K562 (cell line): ENCODE measurements around the gene CFAP410. TPM values are rescaled to one million over a fixed set of nuclear protein-coding genes. Genes with fewer than 3 reads are reported as not detected.

Source experiments
- ADNP ChIP-seq: fragments of 200-800 bp; sonication (Bioruptor generic); IDR thresholded peaks from 2 replicates; pipeline ENCODE4 v1.6.1; 2016; ENCODE audit warnings: missing genetic modification characterization, missing compliant biosample characterization
- BRD4 ChIP-seq: fragments of 200-600 bp; sonication (generic); IDR thresholded peaks from 2 replicates; pipeline ENCODE4 v1.6.1; 2017; ENCODE audit warnings: inconsistent platforms
- CAMTA2 ChIP-seq: fragments of 250-450 bp; sonication (Bioruptor Pico); conservative IDR thresholded peaks from 2 replicates; pipeline ENCODE4 v1.5.1; 2022
- CREM ChIP-seq: IDR thresholded peaks from 2 replicates; pipeline ENCODE4 v1.6.1; 2014; ENCODE audit warnings: antibody characterized with exemption, low read depth
- ELF2 ChIP-seq: fragments of 250-450 bp; sonication (Bioruptor Pico); IDR thresholded peaks from 2 replicates; pipeline ENCODE4 v1.5.0; 2021; ENCODE audit warnings: mild to moderate bottlenecking
- ETS1 ChIP-seq: conservative IDR thresholded peaks from 2 replicates; pipeline ENCODE4 v1.6.1; 2011; ENCODE audit warnings: low read depth, mild to moderate bottlenecking, low read length; ENCODE audit not compliant: control insufficient read depth
- FUS ChIP-seq: fragments of 200-400 bp; formaldehyde crosslinking; optimal IDR thresholded peaks from 2 replicates; pipeline ENCODE3; 2017; ENCODE audit warnings: low read depth, low read length
- KAT7 ChIP-seq: sonication (generic); formaldehyde crosslinking; IDR thresholded peaks from 2 replicates; pipeline ENCODE4 v1.8.0; 2022; ENCODE audit warnings: missing genetic modification reagents, mild to moderate bottlenecking, borderline replicate concordance
- KLF13 ChIP-seq: fragments of 450-650 bp; IDR thresholded peaks from 2 replicates; pipeline ENCODE4 v1.6.1; 2016; ENCODE audit warnings: missing genetic modification characterization, low read depth, mild to moderate bottlenecking, missing compliant biosample characterization, moderate library complexity, borderline replicate concordance
- NUFIP1 ChIP-seq: fragments of 450-650 bp; IDR thresholded peaks from 2 replicates; pipeline ENCODE4 v1.6.1; 2018; ENCODE audit not compliant: partially characterized antibody
- RB1 ChIP-seq: fragments of 450-650 bp; IDR thresholded peaks from 2 replicates; pipeline ENCODE4 v1.6.1; 2017; ENCODE audit warnings: low read depth, mild to moderate bottlenecking
- RNF2 ChIP-seq: sonication (generic); IDR thresholded peaks from 2 replicates; pipeline ENCODE4 v1.6.1; 2016
- RNF219 ChIP-seq: fragments of 250-450 bp; sonication (Bioruptor Pico); IDR thresholded peaks from 2 replicates; pipeline ENCODE4 v1.5.0; 2022; ENCODE audit warnings: mild to moderate bottlenecking
- SREBF2 ChIP-seq: sonication (generic); formaldehyde crosslinking; IDR thresholded peaks from 2 replicates; pipeline ENCODE4 v1.4.0; 2020; ENCODE audit warnings: mild to moderate bottlenecking, missing genetic modification reagents
- SRSF7 ChIP-seq: fragments of 200-400 bp; formaldehyde crosslinking; optimal IDR thresholded peaks from 2 replicates; pipeline ENCODE3; 2017; ENCODE audit warnings: mild to moderate bottlenecking, low read depth, low read length
- ZBTB8A ChIP-seq: fragments of 450-650 bp; IDR thresholded peaks from 2 replicates; pipeline ENCODE4 v1.6.1; 2018; ENCODE audit warnings: mild to moderate bottlenecking, moderate library complexity; ENCODE audit not compliant: partially characterized antibody
- ZNF133 ChIP-seq: fragments of 250-450 bp; sonication (Bioruptor Pico); IDR thresholded peaks from 2 replicates; pipeline ENCODE4 v1.4.0; 2020; ENCODE audit warnings: mild to moderate bottlenecking
- ZNF316 ChIP-seq: fragments of 450-650 bp; IDR thresholded peaks from 2 replicates; pipeline ENCODE4 v1.6.1; 2016
- ZNF57 ChIP-seq: fragments of 450-650 bp; formaldehyde crosslinking; IDR thresholded peaks from 2 replicates; pipeline ENCODE4 v1.4.0; 2020; ENCODE audit warnings: mild to moderate bottlenecking, moderate library complexity
- ZNF707 ChIP-seq: fragments of 250-450 bp; sonication (Bioruptor Pico); conservative IDR thresholded peaks from 2 replicates; pipeline ENCODE4 v1.8.0; 2022; ENCODE audit warnings: inconsistent platforms, mild to moderate bottlenecking, moderate library complexity
- ZNF76 ChIP-seq: fragments of 250-450 bp; sonication (Bioruptor Pico); IDR thresholded peaks from 2 replicates; pipeline ENCODE4 v1.4.0; 2020; ENCODE audit warnings: mild to moderate bottlenecking, moderate library complexity, borderline replicate concordance
- ZSCAN29 ChIP-seq: fragments of 450-650 bp; IDR thresholded peaks from 2 replicates; pipeline ENCODE4 v1.6.1; 2017
- ZSCAN32 ChIP-seq: fragments of 450-650 bp; formaldehyde crosslinking; IDR thresholded peaks from 2 replicates; pipeline ENCODE4 v1.4.0; 2020; ENCODE audit warnings: mild to moderate bottlenecking, moderate library complexity
- polyA plus RNA-seq, 8 experiments: library from polyadenylated mRNA; depleted of rRNA in 4 of 8; stranded (reverse) in 5 of 8; unstranded in 3 of 8; fragments of >200 nt; fragmentation: Nextera tagmentation in 2 of 8; fragmentation: Illumina TruSeq in 1 of 8; extraction: Ambion mirVana in 2 of 8; extraction: Trizol in 1 of 8; gene quantifications; 2 replicates each; pipeline versions ENCODE4 v1.2.1 to v1.2.3, GENCODE V29; 2011 to 2014; ENCODE audit warnings: inconsistent platforms in 1 of 8, missing spikeins in 1 of 8
- total RNA-seq, 7 experiments: library from RNA; depleted of rRNA in 6 of 7; stranded (reverse); fragments of >200 nt in 6 of 7; fragmentation: Illumina TruSeq in 2 of 7; extraction: Trizol in 2 of 7; gene quantifications; 2 replicates each; pipeline versions ENCODE4 v1.2.1 to v1.2.3, GENCODE V29; 2011 to 2021; ENCODE audit warnings: low replicate concordance in 1 of 7
- TF ChIP-seq, protein P1 (sequence below), 2 experiments: fragments of 450-650 bp in 1 of 2; sonication (generic) in 1 of 2; formaldehyde crosslinking; conservative IDR thresholded peaks; 2 replicates each; pipeline versions ENCODE4 v1.4.0 to v1.8.1; 2020 to 2022; ENCODE audit warnings: mild to moderate bottlenecking in 1 of 2, missing genetic modification reagents in 1 of 2
- TF ChIP-seq, protein P2 (sequence below): IDR thresholded peaks from 2 replicates; pipeline ENCODE4 v1.6.1; 2014; ENCODE audit warnings: antibody characterized with exemption

Gene CFAP410
- total and polyA plus RNA-seq, 9 of the 15 experiments (the other 6 are each of a cell fraction or from before 2014, with no cell fraction given) = 0.07 to 17.3 (median 2.3) TPM

DNA sequence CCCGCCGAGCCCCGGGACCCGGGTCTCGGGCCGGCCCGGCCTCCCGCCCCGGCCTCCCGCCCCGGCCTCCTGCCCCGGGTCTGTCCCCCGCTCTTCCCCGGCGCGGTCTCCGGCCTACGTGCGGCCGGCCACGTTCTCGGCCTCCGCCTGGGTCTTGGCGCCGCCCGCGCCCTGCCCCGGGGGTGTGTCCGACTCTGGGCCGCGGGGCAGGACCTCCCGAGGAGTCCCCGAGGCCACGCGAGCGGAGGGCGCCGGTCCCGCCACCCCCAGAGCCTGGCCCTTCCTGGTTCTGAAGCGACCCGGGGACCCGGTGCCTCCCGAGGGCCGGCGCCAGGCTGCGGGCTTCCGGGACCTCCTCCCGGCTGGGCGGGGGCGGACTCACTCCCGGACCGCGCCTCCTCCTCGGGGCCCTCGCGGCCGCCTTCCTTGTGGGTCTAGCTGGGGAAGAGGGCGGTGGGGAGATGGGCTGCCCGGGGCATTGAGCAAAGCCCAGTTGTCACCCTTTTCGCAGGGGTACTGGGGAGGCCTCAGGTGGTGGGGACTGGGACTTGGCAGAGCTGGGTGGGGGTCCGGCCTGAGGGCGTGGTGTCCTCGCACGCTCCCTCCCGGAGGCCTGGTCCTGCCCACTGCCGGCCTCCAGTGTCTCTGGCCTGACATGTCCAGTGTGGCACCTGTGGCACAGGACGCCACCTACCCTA lies 38.8 kb downstream of the CFAP410 start (continued):
- TF ChIP-seq RNF219 (CRISPR knock-in tag) = no peak
- peak; percentile 49; the same call in 1 of the 2 replicates for TF ChIP-seq RB1
- peak; percentile 86; the same call in 1 of the 2 replicates for TF ChIP-seq ELF2 (CRISPR knock-in tag)
- no peak for TF ChIP-seq CREM
- peak; percentile 53; the same call in 1 of the 2 replicates for TF ChIP-seq KLF13 (tag)
- TF ChIP-seq, protein P1, sequence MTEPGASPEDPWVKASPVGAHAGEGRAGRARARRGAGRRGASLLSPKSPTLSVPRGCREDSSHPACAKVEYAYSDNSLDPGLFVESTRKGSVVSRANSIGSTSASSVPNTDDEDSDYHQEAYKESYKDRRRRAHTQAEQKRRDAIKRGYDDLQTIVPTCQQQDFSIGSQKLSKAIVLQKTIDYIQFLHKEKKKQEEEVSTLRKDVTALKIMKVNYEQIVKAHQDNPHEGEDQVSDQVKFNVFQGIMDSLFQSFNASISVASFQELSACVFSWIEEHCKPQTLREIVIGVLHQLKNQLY (CRISPR knock-in tag; conservative IDR thresholded peaks at IDR 0.05) = no peak
- TF ChIP-seq CAMTA2 = no peak
- no peak for TF ChIP-seq SRSF7
- no peak for TF ChIP-seq FUS
- no peak for TF ChIP-seq KAT7
- no peak for TF ChIP-seq ZNF707
- TF ChIP-seq ZNF57 (CRISPR knock-in tag) = no peak
- no peak for TF ChIP-seq ZBTB8A
- no peak for TF ChIP-seq ZSCAN32 (CRISPR knock-in tag)
- TF ChIP-seq SREBF2 = no peak
- TF ChIP-seq ZSCAN29 = no peak
- TF ChIP-seq ETS1 = peak; percentile 56; the same call in 1 of the 2 replicates
- no peak for TF ChIP-seq ZNF316
- no peak for TF ChIP-seq ZNF76
- no peak for TF ChIP-seq RNF2
- no peak for TF ChIP-seq BRD4
- TF ChIP-seq NUFIP1 = no peak
- TF ChIP-seq, protein P2, sequence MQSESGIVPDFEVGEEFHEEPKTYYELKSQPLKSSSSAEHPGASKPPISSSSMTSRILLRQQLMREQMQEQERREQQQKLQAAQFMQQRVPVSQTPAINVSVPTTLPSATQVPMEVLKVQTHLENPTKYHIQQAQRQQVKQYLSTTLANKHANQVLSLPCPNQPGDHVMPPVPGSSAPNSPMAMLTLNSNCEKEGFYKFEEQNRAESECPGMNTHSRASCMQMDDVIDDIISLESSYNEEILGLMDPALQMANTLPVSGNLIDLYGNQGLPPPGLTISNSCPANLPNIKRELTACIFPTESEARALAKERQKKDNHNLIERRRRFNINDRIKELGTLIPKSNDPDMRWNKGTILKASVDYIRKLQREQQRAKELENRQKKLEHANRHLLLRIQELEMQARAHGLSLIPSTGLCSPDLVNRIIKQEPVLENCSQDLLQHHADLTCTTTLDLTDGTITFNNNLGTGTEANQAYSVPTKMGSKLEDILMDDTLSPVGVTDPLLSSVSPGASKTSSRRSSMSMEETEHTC = no peak
- no peak for TF ChIP-seq ZNF133
- no peak for TF ChIP-seq ADNP
